ENCODE measurements around the gene PRELP.

DNA sequence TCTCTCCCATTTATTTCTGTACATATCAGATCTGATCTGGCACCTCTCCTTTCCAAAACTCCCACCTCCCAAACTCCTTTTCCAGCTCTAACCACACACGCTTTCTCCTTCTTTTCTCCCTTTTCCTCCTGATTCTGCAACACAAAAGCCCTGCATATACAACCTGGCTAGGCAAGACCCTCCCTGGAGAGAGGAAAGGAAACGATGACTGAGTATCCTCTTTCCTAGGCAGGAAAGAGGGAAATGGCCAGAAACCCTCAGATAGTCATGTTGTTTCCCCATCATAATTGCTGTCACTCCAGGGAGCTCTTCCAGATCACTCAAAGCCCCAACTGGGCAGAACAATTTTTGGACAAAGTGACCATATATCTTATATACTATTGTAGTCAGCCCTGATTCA, 32.3 kb upstream of the PRELP start:
- TF ChIP-seq, protein P1, sequence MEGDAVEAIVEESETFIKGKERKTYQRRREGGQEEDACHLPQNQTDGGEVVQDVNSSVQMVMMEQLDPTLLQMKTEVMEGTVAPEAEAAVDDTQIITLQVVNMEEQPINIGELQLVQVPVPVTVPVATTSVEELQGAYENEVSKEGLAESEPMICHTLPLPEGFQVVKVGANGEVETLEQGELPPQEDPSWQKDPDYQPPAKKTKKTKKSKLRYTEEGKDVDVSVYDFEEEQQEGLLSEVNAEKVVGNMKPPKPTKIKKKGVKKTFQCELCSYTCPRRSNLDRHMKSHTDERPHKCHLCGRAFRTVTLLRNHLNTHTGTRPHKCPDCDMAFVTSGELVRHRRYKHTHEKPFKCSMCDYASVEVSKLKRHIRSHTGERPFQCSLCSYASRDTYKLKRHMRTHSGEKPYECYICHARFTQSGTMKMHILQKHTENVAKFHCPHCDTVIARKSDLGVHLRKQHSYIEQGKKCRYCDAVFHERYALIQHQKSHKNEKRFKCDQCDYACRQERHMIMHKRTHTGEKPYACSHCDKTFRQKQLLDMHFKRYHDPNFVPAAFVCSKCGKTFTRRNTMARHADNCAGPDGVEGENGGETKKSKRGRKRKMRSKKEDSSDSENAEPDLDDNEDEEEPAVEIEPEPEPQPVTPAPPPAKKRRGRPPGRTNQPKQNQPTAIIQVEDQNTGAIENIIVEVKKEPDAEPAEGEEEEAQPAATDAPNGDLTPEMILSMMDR (IDR thresholded peaks at IDR 0.05): no peak
- TF ChIP-seq POLR2A (IDR thresholded peaks at IDR 0.05): no peak
